K562 (cell line): ENCODE results near the gene NEU1. TPM values are rescaled to one million over a fixed set of nuclear protein-coding genes. Genes with fewer than 3 reads are reported as not detected.

ENCODE experiments used
- BRD4 ChIP-seq: fragments of 200-600 bp; sonication (generic); IDR thresholded peaks from 2 replicates; pipeline ENCODE4 v1.6.1; 2017; ENCODE audit warnings: inconsistent platforms
- CSDE1 ChIP-seq, 2 experiments: fragments of 450-650 bp; IDR thresholded peaks; 2 replicates each; pipeline ENCODE4 v1.6.1; 2016; ENCODE audit warnings: mild to moderate bottlenecking in 1 of 2
- HDAC1 ChIP-seq, 2 experiments: fragments of 450-650 bp; IDR thresholded peaks; 2 replicates each; pipeline ENCODE4 v1.6.1; 2016 to 2017; ENCODE audit warnings: inconsistent platforms in 1 of 2, mild to moderate bottlenecking in 1 of 2, moderate library complexity in 1 of 2
- HNRNPL ChIP-seq: fragments of 200-400 bp; formaldehyde crosslinking; IDR thresholded peaks from 2 replicates; pipeline ENCODE4 v1.6.1; 2017; ENCODE audit warnings: low read depth, mild to moderate bottlenecking, low read length
- JUN ChIP-seq, 2 experiments: sonication (generic) in 1 of 2; formaldehyde crosslinking in 1 of 2; IDR thresholded peaks; 2 replicates each; pipeline versions ENCODE4 v1.6.1 to v1.8.0; 2012 to 2022; ENCODE audit warnings: borderline replicate concordance in 2 of 2, mild to moderate bottlenecking in 2 of 2, improper control_type of control experiment in 1 of 2, low read depth in 1 of 2, low read length in 1 of 2, missing genetic modification reagents in 1 of 2
- KLF16 ChIP-seq: IDR thresholded peaks from 2 replicates; pipeline ENCODE4 v1.6.1; 2016; ENCODE audit warnings: antibody characterized with exemption
- PHTF2 ChIP-seq: fragments of 250-450 bp; sonication (Bioruptor Pico); IDR thresholded peaks from 2 replicates; pipeline ENCODE4 v1.5.0; 2021; ENCODE audit warnings: mild to moderate bottlenecking
- POLR2H ChIP-seq: IDR thresholded peaks from 2 replicates; pipeline ENCODE4 v1.6.1; 2016; ENCODE audit warnings: missing genetic modification characterization, low read depth, mild to moderate bottlenecking, control low read depth, missing compliant biosample characterization, moderate library complexity
- PYGO2 ChIP-seq: fragments of 450-650 bp; IDR thresholded peaks from 2 replicates; pipeline ENCODE4 v1.6.1; 2016; ENCODE audit warnings: mild to moderate bottlenecking, missing genetic modification characterization, moderate library complexity, missing compliant biosample characterization
- SAFB ChIP-seq: fragments of 200-400 bp; formaldehyde crosslinking; IDR thresholded peaks from 2 replicates; pipeline ENCODE4 v1.6.1; 2017; ENCODE audit warnings: low read depth, low read length, borderline replicate concordance
- STAT5B ChIP-seq: fragments of 250-450 bp; sonication (Bioruptor Pico); IDR thresholded peaks from 2 replicates; pipeline ENCODE4 v1.8.0; 2021; ENCODE audit warnings: mild to moderate bottlenecking, inconsistent platforms
- TAF15 ChIP-seq: fragments of 200-400 bp; formaldehyde crosslinking; IDR thresholded peaks from 2 replicates; pipeline ENCODE4 v1.6.1; 2017; ENCODE audit warnings: mild to moderate bottlenecking, low read depth, low read length, moderate library complexity
- TCF3 ChIP-seq: sonication (generic); formaldehyde crosslinking; IDR thresholded peaks from 2 replicates; pipeline ENCODE4 v1.4.0; 2020; ENCODE audit warnings: mild to moderate bottlenecking, missing genetic modification reagents
- ZBED1 ChIP-seq: IDR thresholded peaks from 2 replicates; pipeline ENCODE4 v1.6.1; 2014
- ZBTB17 ChIP-seq: fragments of 450-650 bp; formaldehyde crosslinking; IDR thresholded peaks from 2 replicates; pipeline ENCODE4 v1.4.0; 2020; ENCODE audit warnings: mild to moderate bottlenecking
- ZNF57 ChIP-seq: fragments of 450-650 bp; formaldehyde crosslinking; IDR thresholded peaks from 2 replicates; pipeline ENCODE4 v1.4.0; 2020; ENCODE audit warnings: mild to moderate bottlenecking, moderate library complexity
- ZSCAN32 ChIP-seq: fragments of 450-650 bp; formaldehyde crosslinking; IDR thresholded peaks from 2 replicates; pipeline ENCODE4 v1.4.0; 2020; ENCODE audit warnings: mild to moderate bottlenecking, moderate library complexity
- polyA plus RNA-seq, 8 experiments: library from polyadenylated mRNA; depleted of rRNA in 4 of 8; stranded (reverse) in 5 of 8; unstranded in 3 of 8; fragments of >200 nt; fragmentation: Nextera tagmentation in 2 of 8; fragmentation: Illumina TruSeq in 1 of 8; extraction: Ambion mirVana in 2 of 8; extraction: Trizol in 1 of 8; gene quantifications; 2 replicates each; pipeline versions ENCODE4 v1.2.1 to v1.2.3, GENCODE V29; 2011 to 2014; ENCODE audit warnings: inconsistent platforms in 1 of 8, missing spikeins in 1 of 8
- total RNA-seq, 7 experiments: library from RNA; depleted of rRNA in 6 of 7; stranded (reverse); fragments of >200 nt in 6 of 7; fragmentation: Illumina TruSeq in 2 of 7; extraction: Trizol in 2 of 7; gene quantifications; 2 replicates each; pipeline versions ENCODE4 v1.2.1 to v1.2.3, GENCODE V29; 2011 to 2021; ENCODE audit warnings: low replicate concordance in 1 of 7
- TF ChIP-seq, protein P1 (sequence below): fragments of 150-350 bp; conservative IDR thresholded peaks from 2 replicates; pipeline ENCODE4 v1.6.1; 2014; ENCODE audit warnings: low read length
- TF ChIP-seq, protein P2 (sequence below): sonication (generic); formaldehyde crosslinking; IDR thresholded peaks from 2 replicates; pipeline ENCODE4 v1.8.0; 2022; ENCODE audit warnings: mild to moderate bottlenecking, missing genetic modification reagents
- TF ChIP-seq, protein P3 (sequence below): fragments of 250-450 bp; sonication (Bioruptor Pico); IDR thresholded peaks from 2 replicates; pipeline ENCODE4 v1.4.0; 2020; ENCODE audit warnings: borderline replicate concordance

NEU1 gene
- total and polyA plus RNA-seq, 9 of the 15 experiments (the other 6 are each of a cell fraction or from before 2014, with no cell fraction given) = 14.8 to 67.8 (median 51.0) TPM

DNA sequence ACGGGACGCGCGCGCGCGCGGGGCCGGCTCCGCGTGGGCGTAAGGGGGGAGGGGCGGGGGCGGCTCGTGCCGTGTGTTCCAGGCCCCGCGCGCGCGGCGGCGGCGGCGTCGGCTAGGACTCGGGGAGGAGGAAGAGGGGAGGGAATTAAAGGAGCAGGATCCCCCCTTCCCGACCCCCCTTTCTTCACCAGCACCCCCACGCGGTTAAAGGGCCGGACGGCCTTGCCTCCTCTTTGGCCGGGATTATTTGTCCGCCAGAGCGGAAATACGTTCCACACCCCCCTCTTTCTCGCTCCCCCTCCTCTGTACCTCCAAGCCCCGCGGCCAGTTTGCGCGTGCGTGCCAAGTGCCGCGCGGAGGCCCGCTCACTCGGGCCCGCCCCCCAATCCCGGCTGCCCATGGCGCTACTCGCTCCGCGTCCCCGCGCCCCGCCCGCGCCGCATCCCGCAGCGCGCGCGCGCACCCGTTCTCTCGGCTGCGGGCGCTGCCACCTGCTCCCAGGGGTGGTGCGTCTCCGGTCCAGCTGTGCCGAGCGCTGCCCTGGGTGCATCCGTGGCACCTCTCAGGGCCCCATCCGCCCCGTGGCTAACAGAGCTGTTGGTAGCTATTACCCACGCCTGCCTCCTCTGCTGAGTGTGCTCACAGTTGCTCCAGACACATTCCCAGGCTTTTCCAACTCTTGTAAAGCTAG lies 39.5 kb upstream of the NEU1 start, which contains the start of gene ZBTB12 (continued):
- no peak; the same call in 1 of the 2 replicates for TF ChIP-seq ZBED1
- TF ChIP-seq, protein P1, sequence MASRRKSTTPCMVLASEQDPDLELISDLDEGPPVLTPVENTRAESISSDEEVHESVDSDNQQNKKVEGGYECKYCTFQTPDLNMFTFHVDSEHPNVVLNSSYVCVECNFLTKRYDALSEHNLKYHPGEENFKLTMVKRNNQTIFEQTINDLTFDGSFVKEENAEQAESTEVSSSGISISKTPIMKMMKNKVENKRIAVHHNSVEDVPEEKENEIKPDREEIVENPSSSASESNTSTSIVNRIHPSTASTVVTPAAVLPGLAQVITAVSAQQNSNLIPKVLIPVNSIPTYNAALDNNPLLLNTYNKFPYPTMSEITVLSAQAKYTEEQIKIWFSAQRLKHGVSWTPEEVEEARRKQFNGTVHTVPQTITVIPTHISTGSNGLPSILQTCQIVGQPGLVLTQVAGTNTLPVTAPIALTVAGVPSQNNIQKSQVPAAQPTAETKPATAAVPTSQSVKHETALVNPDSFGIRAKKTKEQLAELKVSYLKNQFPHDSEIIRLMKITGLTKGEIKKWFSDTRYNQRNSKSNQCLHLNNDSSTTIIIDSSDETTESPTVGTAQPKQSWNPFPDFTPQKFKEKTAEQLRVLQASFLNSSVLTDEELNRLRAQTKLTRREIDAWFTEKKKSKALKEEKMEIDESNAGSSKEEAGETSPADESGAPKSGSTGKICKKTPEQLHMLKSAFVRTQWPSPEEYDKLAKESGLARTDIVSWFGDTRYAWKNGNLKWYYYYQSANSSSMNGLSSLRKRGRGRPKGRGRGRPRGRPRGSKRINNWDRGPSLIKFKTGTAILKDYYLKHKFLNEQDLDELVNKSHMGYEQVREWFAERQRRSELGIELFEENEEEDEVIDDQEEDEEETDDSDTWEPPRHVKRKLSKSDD = no peak
- TF ChIP-seq HNRNPL = peak; percentile 76
- TF ChIP-seq STAT5B (CRISPR knock-in tag) = no peak
- no peak for TF ChIP-seq TCF3 (CRISPR knock-in tag)
- TF ChIP-seq ZSCAN32 (CRISPR knock-in tag) = 0 out of 2 replicates have a peak, but pooled peaks have one; percentile 10
- peak; percentile 94 for TF ChIP-seq SAFB
- TF ChIP-seq, protein P2, sequence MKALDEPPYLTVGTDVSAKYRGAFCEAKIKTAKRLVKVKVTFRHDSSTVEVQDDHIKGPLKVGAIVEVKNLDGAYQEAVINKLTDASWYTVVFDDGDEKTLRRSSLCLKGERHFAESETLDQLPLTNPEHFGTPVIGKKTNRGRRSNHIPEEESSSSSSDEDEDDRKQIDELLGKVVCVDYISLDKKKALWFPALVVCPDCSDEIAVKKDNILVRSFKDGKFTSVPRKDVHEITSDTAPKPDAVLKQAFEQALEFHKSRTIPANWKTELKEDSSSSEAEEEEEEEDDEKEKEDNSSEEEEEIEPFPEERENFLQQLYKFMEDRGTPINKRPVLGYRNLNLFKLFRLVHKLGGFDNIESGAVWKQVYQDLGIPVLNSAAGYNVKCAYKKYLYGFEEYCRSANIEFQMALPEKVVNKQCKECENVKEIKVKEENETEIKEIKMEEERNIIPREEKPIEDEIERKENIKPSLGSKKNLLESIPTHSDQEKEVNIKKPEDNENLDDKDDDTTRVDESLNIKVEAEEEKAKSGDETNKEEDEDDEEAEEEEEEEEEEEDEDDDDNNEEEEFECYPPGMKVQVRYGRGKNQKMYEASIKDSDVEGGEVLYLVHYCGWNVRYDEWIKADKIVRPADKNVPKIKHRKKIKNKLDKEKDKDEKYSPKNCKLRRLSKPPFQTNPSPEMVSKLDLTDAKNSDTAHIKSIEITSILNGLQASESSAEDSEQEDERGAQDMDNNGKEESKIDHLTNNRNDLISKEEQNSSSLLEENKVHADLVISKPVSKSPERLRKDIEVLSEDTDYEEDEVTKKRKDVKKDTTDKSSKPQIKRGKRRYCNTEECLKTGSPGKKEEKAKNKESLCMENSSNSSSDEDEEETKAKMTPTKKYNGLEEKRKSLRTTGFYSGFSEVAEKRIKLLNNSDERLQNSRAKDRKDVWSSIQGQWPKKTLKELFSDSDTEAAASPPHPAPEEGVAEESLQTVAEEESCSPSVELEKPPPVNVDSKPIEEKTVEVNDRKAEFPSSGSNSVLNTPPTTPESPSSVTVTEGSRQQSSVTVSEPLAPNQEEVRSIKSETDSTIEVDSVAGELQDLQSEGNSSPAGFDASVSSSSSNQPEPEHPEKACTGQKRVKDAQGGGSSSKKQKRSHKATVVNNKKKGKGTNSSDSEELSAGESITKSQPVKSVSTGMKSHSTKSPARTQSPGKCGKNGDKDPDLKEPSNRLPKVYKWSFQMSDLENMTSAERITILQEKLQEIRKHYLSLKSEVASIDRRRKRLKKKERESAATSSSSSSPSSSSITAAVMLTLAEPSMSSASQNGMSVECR = peak; percentile 56; the same call in 1 of the 2 replicates
- no peak for TF ChIP-seq CSDE1 (IDR thresholded peaks at IDR 0.05)
- no peak for TF ChIP-seq BRD4
- TF ChIP-seq, protein P3, sequence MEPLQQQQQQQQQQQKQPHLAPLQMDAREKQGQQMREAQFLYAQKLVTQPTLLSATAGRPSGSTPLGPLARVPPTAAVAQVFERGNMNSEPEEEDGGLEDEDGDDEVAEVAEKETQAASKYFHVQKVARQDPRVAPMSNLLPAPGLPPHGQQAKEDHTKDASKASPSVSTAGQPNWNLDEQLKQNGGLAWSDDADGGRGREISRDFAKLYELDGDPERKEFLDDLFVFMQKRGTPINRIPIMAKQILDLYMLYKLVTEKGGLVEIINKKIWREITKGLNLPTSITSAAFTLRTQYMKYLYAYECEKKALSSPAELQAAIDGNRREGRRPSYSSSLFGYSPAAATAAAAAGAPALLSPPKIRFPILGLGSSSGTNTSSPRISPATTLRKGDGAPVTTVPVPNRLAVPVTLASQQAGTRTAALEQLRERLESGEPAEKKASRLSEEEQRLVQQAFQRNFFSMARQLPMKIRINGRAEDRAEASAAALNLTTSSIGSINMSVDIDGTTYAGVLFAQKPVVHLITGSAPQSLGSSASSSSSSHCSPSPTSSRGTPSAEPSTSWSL (CRISPR knock-in tag) = 0 out of 2 replicates have a peak, but pooled peaks have one; percentile 85
- peak in 1 of 2 experiments; percentile 26; a peak in 1 of 4 replicates for TF ChIP-seq HDAC1 (IDR thresholded peaks at IDR 0.05)
- TF ChIP-seq TAF15 = no peak
- 0 out of 2 replicates have a peak, but pooled peaks have one; percentile 7 for TF ChIP-seq KLF16
- TF ChIP-seq POLR2H = peak; percentile 67
- 0 out of 2 replicates have a peak, but pooled peaks have one; percentile 2 for TF ChIP-seq PHTF2 (CRISPR knock-in tag)
- no peak for TF ChIP-seq PYGO2
- peak; percentile 20; the same call in 1 of the 2 replicates for TF ChIP-seq JUN (IDR thresholded peaks at IDR 0.05; ENCODE audit: borderline replicate concordance, low read depth, low read length)
- TF ChIP-seq JUN (CRISPR knock-in tag; IDR thresholded peaks at IDR 0.05; ENCODE audit: borderline replicate concordance) = peak; percentile 84; the same call in 1 of the 2 replicates
- peak; percentile 78; the same call in 1 of the 2 replicates for TF ChIP-seq ZBTB17
- TF ChIP-seq ZNF57 (CRISPR knock-in tag) = 0 out of 2 replicates have a peak, but pooled peaks have one; percentile 68
